GM12891 (cell line): ENCODE measurements around the gene GFPT1.

Source experiments
- POLR2A ChIP-seq: IDR thresholded peaks from 2 replicates; pipeline ENCODE4 v1.6.1; 2011; ENCODE audit warnings: low read depth, low read length, control low read depth
- POLR2AphosphoS5 ChIP-seq: IDR thresholded peaks from 2 replicates; pipeline ENCODE4 v1.6.1; 2011; ENCODE audit warnings: low read depth, low read length, control low read depth
- POU2F2 ChIP-seq: IDR thresholded peaks from 2 replicates; pipeline ENCODE4 v1.6.1; 2011; ENCODE audit warnings: low read depth, mild to moderate bottlenecking, control low read depth, low read length, moderate library complexity
- SPI1 ChIP-seq: IDR thresholded peaks from 2 replicates; pipeline ENCODE4 v1.6.1; 2011; ENCODE audit warnings: low read depth, low read length, control low read depth
- TAF1 ChIP-seq: IDR thresholded peaks from 2 replicates; pipeline ENCODE4 v1.6.1; 2011; ENCODE audit warnings: low read depth, low read length, control low read depth

DNA sequence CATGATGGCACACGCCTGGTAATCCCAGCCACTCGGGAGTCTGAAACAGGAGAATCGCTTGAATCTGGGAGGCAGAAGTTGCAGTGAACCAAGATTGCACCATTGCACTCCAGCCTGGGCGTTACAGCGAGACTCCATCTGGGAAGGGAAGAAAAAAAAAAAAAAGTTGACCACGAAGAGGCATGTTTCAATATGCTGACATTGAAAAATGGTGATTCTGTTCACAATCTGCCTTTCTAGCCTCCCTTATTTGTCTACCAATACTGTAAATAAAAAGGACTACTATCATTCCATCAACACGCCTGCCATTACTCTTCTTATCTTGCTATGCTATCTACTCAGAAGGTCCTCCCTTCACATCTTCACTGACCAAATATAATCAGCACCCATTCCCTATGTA is 18.4 kb downstream of the GFPT1 start:
- TF ChIP-seq POLR2A (no peak), TAF1 (no peak), POLR2AphosphoS5 (no peak), POU2F2 (no peak), SPI1 (no peak)
